DMS 273 (cell line): ENCODE measurements around the gene OGDHL.
"Not testable (repeated sequence)": the region's sequence is repeated elsewhere in the genome, so short reads cannot be mapped to it uniquely, and the experiment has no call there.

Source experiments
- DNase-seq: peaks from one replicate; lab custom pipeline; 2025; ENCODE audit not compliant: unreplicated experiment; lab: John Stamatoyannopoulos, UW

The OGDHL gene

GRCh38 chr10:49740346-49741107 lies 21.6 kb downstream of the OGDHL start:
- DNase-seq, result no peak

DNA sequence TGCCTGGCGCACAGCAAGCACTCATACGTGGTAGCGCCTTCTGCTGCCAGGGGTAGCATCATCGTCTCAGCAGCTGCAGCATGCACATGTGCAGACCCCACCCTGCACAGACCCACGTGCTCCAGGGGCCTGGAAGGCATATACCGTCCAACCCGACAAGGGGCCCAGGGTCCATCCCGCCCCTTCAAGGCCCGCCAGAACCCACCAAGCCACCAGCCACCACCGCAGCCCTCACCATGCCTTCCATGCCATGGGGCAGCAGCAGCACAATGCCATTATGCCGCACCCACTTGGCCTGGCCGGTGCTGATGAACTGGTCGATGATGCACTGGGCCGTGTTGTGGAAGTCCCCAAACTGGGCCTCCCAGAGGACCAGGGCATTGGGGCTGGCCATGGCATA lies 22.7 kb downstream of the OGDHL start:
- no peak for DNase-seq

DNA sequence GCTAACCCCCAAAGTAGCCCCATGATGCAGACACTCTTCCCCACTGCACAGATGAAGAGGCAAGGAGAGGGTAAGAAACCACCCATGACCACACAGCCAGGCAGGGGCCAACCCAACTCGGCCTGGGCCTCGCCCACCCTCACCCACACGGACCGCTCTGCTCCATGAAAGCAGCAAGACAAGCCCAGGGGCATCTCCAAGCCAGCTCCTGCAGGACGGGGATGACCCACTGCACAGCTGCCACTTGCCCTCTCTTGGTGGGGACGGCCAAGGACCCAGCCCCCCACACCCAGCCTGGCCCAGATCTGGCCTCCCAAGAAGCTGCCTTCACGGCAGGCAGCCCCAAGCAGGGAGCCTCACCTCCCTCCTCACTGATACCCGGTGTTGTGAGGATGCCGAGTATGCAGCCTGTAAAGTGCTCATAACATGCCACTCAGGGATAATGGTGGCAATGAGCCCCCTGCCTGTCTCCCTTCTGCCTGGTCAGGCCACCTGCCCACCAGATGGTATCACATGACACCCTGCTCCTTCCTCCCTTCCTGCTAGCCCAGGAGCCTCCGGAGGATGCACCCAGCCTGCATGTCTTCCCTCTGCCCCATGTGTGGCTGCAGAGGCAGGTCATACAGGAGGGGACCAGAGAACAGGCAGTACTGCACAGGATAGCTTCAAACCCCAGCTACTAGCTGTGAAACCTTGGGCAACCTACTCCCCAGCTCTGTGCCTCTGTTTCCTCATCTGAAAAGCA lies 23.3 kb downstream of the OGDHL start:
- peak; percentile 5 for DNase-seq

- no peak for DNase-seq
Observed at GRCh38 chr10:49737474-49738201, 24.5 kb downstream of the OGDHL start.

GRCh38 chr10:49736564-49737113 lies 25.5 kb downstream of the OGDHL start:
- DNase-seq, result no peak

- DNase-seq, result no peak
Observed at GRCh38 chr10:49735848-49736563, 26.1 kb downstream of the OGDHL start.

DNA sequence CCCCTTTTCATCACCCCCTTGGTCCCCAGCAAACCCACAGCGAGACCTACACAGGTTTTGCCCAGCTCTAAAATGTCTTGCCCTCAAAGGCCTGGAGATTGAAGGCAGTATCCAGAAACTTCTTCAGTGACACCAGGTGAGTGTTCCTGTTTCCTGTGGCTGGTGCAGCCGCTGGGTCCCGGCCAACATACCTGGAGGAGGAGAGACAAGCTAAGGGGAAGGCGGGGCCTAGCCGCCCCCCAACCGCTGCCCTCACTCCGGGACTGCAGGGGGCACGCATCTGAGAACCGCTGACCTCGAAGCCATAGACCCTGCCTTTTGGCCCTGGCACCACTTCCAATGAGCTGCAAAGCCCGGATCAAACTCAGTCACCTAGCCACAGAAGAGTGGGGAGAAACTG lies 27.0 kb downstream of the OGDHL start:
- DNase-seq, result no peak

DNA sequence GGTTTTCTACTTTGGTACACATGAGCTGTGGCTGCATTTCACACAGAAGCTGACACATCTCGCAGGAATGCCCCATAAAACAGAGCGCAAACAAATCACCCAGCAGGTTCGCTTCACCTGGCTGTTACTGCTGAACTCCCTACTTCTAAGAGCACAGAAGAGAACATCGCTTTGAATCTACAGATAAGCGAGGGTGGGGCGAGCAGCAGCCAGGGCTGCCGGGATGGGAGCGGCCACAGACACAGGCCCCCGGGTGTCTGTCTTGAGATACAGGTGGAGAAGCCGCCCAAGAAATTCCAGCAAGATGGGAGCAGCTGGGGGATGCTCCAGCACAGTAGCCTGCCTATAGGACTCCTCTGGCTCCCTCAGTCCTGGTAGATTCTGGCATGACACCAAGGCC lies 27.4 kb downstream of the OGDHL start:
- DNase-seq, result no peak

DNA sequence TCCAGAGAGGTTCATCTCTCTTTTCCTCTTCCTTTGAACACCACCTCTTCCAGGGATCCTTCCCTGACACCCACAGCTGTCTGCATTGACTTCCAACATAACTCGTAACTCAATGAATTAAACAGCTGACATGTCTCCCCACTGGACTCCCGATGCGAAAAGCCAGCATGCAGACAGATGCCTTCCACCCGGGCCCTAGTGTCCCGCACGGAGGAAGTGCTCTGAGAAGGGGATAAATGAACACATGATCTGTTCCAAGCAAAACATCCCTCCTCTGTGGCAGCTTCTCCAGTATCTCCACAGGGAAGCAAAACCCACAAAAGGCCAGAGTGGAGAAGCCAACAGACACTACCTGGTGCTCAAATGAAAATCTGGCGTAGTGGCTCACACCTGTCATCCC lies 28.3 kb downstream of the OGDHL start:
- DNase-seq, result no peak

GRCh38 chr10:49726593-49726992 lies 35.5 kb downstream of the OGDHL start:
- DNase-seq, result no peak

DNA sequence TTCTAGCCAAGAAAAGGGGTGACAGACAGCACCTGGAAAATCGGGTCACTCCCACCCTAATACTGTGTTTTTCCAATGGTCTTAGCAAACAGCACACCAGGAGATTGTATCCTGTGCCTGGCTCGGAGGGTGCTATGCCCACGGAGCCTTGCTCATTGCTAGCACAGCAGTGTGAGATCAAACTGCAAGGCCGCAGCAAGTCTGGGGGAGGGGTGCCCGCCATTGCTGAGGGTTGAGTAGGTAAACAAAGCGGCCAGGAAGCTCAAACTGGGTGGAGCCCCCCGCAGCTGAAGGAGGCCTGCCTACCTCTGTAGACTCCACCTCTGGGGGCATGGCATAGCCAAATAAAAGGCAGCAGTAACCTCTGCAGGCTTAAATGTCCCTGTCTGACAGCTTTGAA lies 47.0 kb downstream of the OGDHL start:
- DNase-seq, result not testable (repeated sequence)

- DNase-seq, result no peak
Observed at GRCh38 chr10:49713266-49713665, 48.9 kb downstream of the OGDHL start.

DNA sequence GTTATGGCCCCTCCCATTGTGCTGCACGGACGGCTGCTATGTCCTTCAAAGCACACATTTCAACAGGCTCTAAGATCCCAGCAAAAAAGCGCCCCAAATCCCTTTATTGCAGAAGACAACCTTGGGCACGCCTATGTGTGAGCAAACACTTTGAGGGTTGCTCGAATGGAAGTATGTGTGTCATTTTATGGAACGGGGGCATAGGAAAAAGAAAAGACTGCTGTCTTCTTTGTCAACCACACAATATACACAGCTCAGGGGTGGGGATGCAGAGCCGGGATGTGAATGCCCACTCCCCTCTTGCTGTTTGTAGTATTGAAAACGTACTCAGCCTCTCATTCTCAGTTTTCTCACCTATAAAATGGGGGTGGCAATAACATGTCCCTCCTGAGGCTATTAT lies 50.6 kb downstream of the OGDHL start:
- no peak for DNase-seq

- no peak for DNase-seq
Observed at GRCh38 chr10:49710966-49711365, 51.2 kb downstream of the OGDHL start.

DNA sequence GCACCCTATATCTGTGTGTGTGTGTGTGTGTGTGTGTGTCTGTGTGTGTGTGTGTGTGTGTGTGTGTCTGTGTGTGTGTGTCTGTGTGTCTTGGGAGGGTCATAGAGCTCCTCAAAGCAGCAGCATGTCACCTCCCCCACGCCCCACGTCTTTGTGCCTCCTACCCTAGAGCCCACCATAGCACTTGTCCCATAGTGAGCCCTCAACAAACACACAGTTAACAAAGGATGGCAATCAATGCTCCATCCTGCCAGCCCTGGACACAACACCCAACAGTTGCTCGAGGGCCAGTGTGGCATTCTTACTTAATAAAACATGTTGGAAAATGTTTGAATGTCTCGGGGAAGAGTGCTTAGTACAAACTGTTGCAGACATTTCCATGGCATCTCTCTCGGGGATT lies 52.2 kb downstream of the OGDHL start:
- DNase-seq, result no peak

- DNase-seq, result no peak
Observed at GRCh38 chr10:49707585-49707984, 54.5 kb downstream of the OGDHL start.

GRCh38 chr10:49700997-49701396 lies 61.1 kb downstream of the OGDHL start:
- DNase-seq, result peak; percentile 37

- DNase-seq, result no peak
Observed at GRCh38 chr10:49700211-49700610, 61.9 kb downstream of the OGDHL start.

- DNase-seq, result no peak
Observed at GRCh38 chr10:49698679-49699078, 63.4 kb downstream of the OGDHL start.

GRCh38 chr10:49696311-49696710 lies 65.8 kb downstream of the OGDHL start:
- no peak for DNase-seq

DNA sequence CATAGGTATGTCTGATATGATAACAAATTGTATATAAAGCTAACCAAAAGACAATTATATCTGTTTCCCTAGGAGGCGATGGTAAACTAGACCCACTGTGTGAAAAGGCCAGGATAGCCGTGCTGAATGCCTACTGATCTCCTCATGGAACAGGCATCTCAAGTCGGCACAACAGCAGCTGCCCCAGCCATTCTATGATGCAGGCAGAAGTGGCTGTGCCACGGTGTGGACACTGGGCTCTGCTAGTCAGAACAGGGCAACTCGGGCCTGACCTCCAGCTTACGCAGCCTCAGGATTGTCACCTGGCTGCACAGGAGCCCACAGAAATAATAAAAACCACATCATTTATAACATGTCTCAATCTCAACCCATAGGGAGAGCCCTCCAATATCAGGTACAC lies 67.7 kb downstream of the OGDHL start:
- DNase-seq, result no peak
